H1 (cell line): Measurements from ENCODE around the gene PTPRE. TPM values are rescaled to one million over a fixed set of nuclear protein-coding genes. Genes with fewer than 3 reads are reported as not detected.

Experiments
- CTCF ChIA-PET: fragments of 300-600 bp; sonication (Branson Sonifier 250); formaldehyde crosslinking; loops from one replicate; lab custom pipeline; 2021; ENCODE audit not compliant: partially characterized antibody; lab: Charles Lee
- POLR2A ChIA-PET: fragments of 300-600 bp; sonication (Branson Sonifier 250); formaldehyde crosslinking; loops from one replicate; lab custom pipeline; 2021; ENCODE audit warnings: inconsistent platforms; ENCODE audit not compliant: partially characterized antibody; lab: Charles Lee
- DNase-seq, 2 experiments: peaks; one replicate each; pipeline versions ENCODE4 v3.0.0 to v3.0.0-alpha.2; 2010 to 2022; ENCODE audit warnings: low spot score in 2 of 2, low read depth in 1 of 2, mixed read lengths in 1 of 2
- FAIRE-seq: peaks from 2 replicates; lab custom pipeline; 2011; peaks lifted over from hg19 to GRCh38; lab: Jason Lieb, UNC
- H2AFZ ChIP-seq: 2 replicates; pipeline ENCODE4 v1.8.1; 2012; ENCODE audit warnings: low read length, inconsistent platforms
- H2AK5ac ChIP-seq: 2 replicates; pipeline ENCODE4 v1.6.1; 2013; ENCODE audit warnings: low read depth, low read length
- H2BK120ac ChIP-seq: replicated peaks from 2 replicates; pipeline ENCODE3; 2013; ENCODE audit warnings: low read depth, low read length, inconsistent platforms
- H2BK12ac ChIP-seq: 2 replicates; pipeline ENCODE4 v1.6.1; 2013; ENCODE audit warnings: low read depth, low read length
- H2BK15ac ChIP-seq: 2 replicates; pipeline ENCODE4 v1.6.1; 2013; ENCODE audit warnings: low read length
- H2BK20ac ChIP-seq: 2 replicates; pipeline ENCODE4 v1.6.1; 2013; ENCODE audit warnings: low read length
- H2BK5ac ChIP-seq: 2 replicates; pipeline ENCODE4 v1.6.1; 2013; ENCODE audit warnings: low read depth, low read length
- H3K14ac ChIP-seq: 2 replicates; pipeline ENCODE4 v1.6.1; 2013; ENCODE audit warnings: inconsistent platforms; ENCODE audit not compliant: insufficient read length
- H3K18ac ChIP-seq: 2 replicates; pipeline ENCODE4 v1.6.1; 2013; ENCODE audit warnings: low read length; ENCODE audit errors: extremely low read depth
- H3K23ac ChIP-seq: 2 replicates; pipeline ENCODE4 v1.6.1; 2013; ENCODE audit warnings: inconsistent platforms; ENCODE audit not compliant: insufficient read length
- H3K23me2 ChIP-seq: 2 replicates; pipeline ENCODE4 v1.6.1; 2013; ENCODE audit warnings: low read depth, low read length
- H3K27ac ChIP-seq: 2 replicates; pipeline ENCODE4 v1.6.1; 2011; ENCODE audit warnings: low read depth, low read length, inconsistent platforms
- H3K27me3 ChIP-seq, 4 experiments: replicated peaks in 1 of 4; 1 replicate in 1 of 4; 2 replicates in 3 of 4; pipeline versions ENCODE4 v1.6.1 to v1.8.1; 2011 to 2013; ENCODE audit warnings: low read length in 3 of 4, mild to moderate bottlenecking in 3 of 4, inconsistent platforms in 2 of 4, mixed read lengths in 2 of 4, moderate library complexity in 1 of 4; ENCODE audit not compliant: control insufficient read depth in 3 of 4, insufficient read depth in 3 of 4; ENCODE audit errors: extremely low read depth in 1 of 4
- H3K36me3 ChIP-seq, 4 experiments: 2 replicates each; pipeline versions ENCODE4 v1.6.1 to v1.8.1; 2011 to 2013; ENCODE audit warnings: mild to moderate bottlenecking in 4 of 4, low read length in 3 of 4, moderate library complexity in 2 of 4, control low read depth in 1 of 4, inconsistent platforms in 1 of 4; ENCODE audit not compliant: insufficient read depth in 4 of 4, control insufficient read depth in 2 of 4
- H3K4ac ChIP-seq: replicated peaks from 2 replicates; pipeline ENCODE3; 2013; ENCODE audit warnings: low read length, low read depth, mixed read lengths, inconsistent platforms; ENCODE audit not compliant: insufficient read length
- H3K4me1 ChIP-seq, 4 experiments: replicated peaks in 1 of 4; 1 replicate in 1 of 4; 2 replicates in 3 of 4; pipeline versions ENCODE4 v1.6.1 to v1.8.1; 2011 to 2013; ENCODE audit warnings: low read length in 3 of 4, inconsistent platforms in 2 of 4, mixed read lengths in 1 of 4; ENCODE audit not compliant: insufficient read depth in 4 of 4, control insufficient read depth in 3 of 4
- H3K4me2 ChIP-seq, 2 experiments: 2 replicates each; pipeline versions ENCODE4 v1.6.1 to v1.8.1; 2011 to 2013; ENCODE audit warnings: low read depth in 2 of 2, low read length in 2 of 2, control low read depth in 1 of 2, inconsistent platforms in 1 of 2, mild to moderate bottlenecking in 1 of 2; ENCODE audit not compliant: insufficient read depth in 1 of 2
- H3K4me3 ChIP-seq, 4 experiments: fragments of 200-600, 300-600 bp in 1 of 4; sonication (generic), shearing (Covaris generic), sonication (Bioruptor Twin) in 1 of 4; 2 replicates each; pipeline versions ENCODE4 v1.5.1 to v1.8.1; 2011 to 2016; ENCODE audit warnings: low read length in 4 of 4, low read depth in 3 of 4, control low read depth in 2 of 4, inconsistent platforms in 2 of 4, mild to moderate bottlenecking in 2 of 4, mixed read lengths in 1 of 4, moderate library complexity in 1 of 4; ENCODE audit not compliant: insufficient read depth in 2 of 4; ENCODE audit errors: extremely low read depth in 1 of 4
- H3K56ac ChIP-seq: replicated peaks from 2 replicates; pipeline ENCODE3; 2013; ENCODE audit warnings: low read depth, mild to moderate bottlenecking, mixed read lengths, low read length, inconsistent platforms; ENCODE audit not compliant: insufficient read length
- H3K79me1 ChIP-seq: 2 replicates; pipeline ENCODE4 v1.6.1; 2013; ENCODE audit warnings: low read depth, low read length, control low read depth
- H3K79me2 ChIP-seq, 2 experiments: 2 replicates each; pipeline versions ENCODE4 v1.6.1 to v1.8.1; 2012 to 2013; ENCODE audit warnings: low read length in 2 of 2, mild to moderate bottlenecking in 2 of 2, inconsistent platforms in 1 of 2; ENCODE audit not compliant: insufficient read depth in 2 of 2, control insufficient read depth in 1 of 2
- H3K9ac ChIP-seq, 4 experiments: replicated peaks in 1 of 4; 1 replicate in 1 of 4; 2 replicates in 3 of 4; pipeline versions ENCODE4 v1.6.1 to v1.8.1; 2011 to 2013; ENCODE audit warnings: low read depth in 3 of 4, low read length in 3 of 4, control low read depth in 2 of 4, mild to moderate bottlenecking in 2 of 4, moderate library complexity in 2 of 4, inconsistent platforms in 1 of 4; ENCODE audit errors: extremely low read depth in 1 of 4
- H3K9me3 ChIP-seq, 2 experiments: 2 replicates each; pipeline versions ENCODE4 v1.6.1 to v1.8.1; 2012 to 2013; ENCODE audit warnings: mild to moderate bottlenecking in 2 of 2, moderate library complexity in 2 of 2, control low read depth in 1 of 2, inconsistent platforms in 1 of 2, low read depth in 1 of 2, low read length in 1 of 2, mixed read lengths in 1 of 2; ENCODE audit not compliant: insufficient read depth in 2 of 2
- H4K20me1 ChIP-seq, 2 experiments: replicated peaks in 1 of 2; 2 replicates each; pipeline versions ENCODE3 to v1.8.1; 2011 to 2013; ENCODE audit warnings: inconsistent platforms in 2 of 2, low read length in 2 of 2, mild to moderate bottlenecking in 1 of 2; ENCODE audit not compliant: insufficient read depth in 2 of 2, control insufficient read depth in 1 of 2
- H4K5ac ChIP-seq: 2 replicates; pipeline ENCODE4 v1.6.1; 2013; ENCODE audit warnings: low read length, low read depth, mixed read lengths, inconsistent platforms; ENCODE audit not compliant: insufficient read length
- H4K8ac ChIP-seq: 2 replicates; pipeline ENCODE4 v1.8.0; 2013; ENCODE audit warnings: mild to moderate bottlenecking, moderate library complexity, low read length, inconsistent platforms; ENCODE audit not compliant: insufficient read depth; ENCODE audit errors: extremely low read depth
- H4K91ac ChIP-seq: replicated peaks from 2 replicates; pipeline ENCODE3; 2013; ENCODE audit warnings: low read length, mixed read lengths, inconsistent platforms; ENCODE audit not compliant: insufficient read length
- ASH2L ChIP-seq: fragments of 200-600, 300-600 bp; sonication (generic); IDR thresholded peaks from one replicate; pipeline ENCODE4 v1.7.1; 2017; ENCODE audit warnings: low read length
- ATF2 ChIP-seq: IDR thresholded peaks from 2 replicates; pipeline ENCODE4 v1.6.1; 2012; ENCODE audit warnings: low read length, inconsistent platforms
- CBX5 ChIP-seq: fragments of 300-800, 300-1000 bp; sonication (generic); IDR thresholded peaks from 2 replicates; pipeline ENCODE4 v1.7.1; 2016; ENCODE audit warnings: antibody characterized with exemption, low read length, low read depth
- CREB1 ChIP-seq: IDR thresholded peaks from 2 replicates; pipeline ENCODE4 v1.6.1; 2012; ENCODE audit warnings: inconsistent platforms
- CTBP2 ChIP-seq: IDR thresholded peaks from 2 replicates; pipeline ENCODE4 v1.7.0; 2011; ENCODE audit warnings: borderline replicate concordance, mild to moderate bottlenecking, moderate library complexity, mixed read lengths, low read length; ENCODE audit not compliant: insufficient read depth, insufficient read length
- GTF2F1 ChIP-seq: IDR thresholded peaks from 2 replicates; pipeline ENCODE4 v1.6.1; 2012; ENCODE audit warnings: low read depth, low read length, improper control_type of control experiment, borderline replicate concordance
- HDAC2 ChIP-seq, 2 experiments: fragments of 300-600 bp in 1 of 2; sonication (generic) in 1 of 2; IDR thresholded peaks; 2 replicates each; pipeline ENCODE4 v1.6.1; 2011 to 2012; ENCODE audit warnings: low read depth in 2 of 2, low read length in 2 of 2, mild to moderate bottlenecking in 2 of 2, moderate library complexity in 2 of 2, borderline replicate concordance in 1 of 2, inconsistent platforms in 1 of 2
- JUND ChIP-seq: IDR thresholded peaks from 2 replicates; pipeline ENCODE4 v1.6.1; 2011; ENCODE audit warnings: mild to moderate bottlenecking, improper control_type of control experiment, low read length
- KDM1A ChIP-seq: fragments of 200-600, 300-600 bp; sonication (generic); IDR thresholded peaks from 2 replicates; pipeline ENCODE4 v1.7.1; 2016; ENCODE audit warnings: mild to moderate bottlenecking, low read length, borderline replicate concordance
- KDM5A ChIP-seq: fragments of 200-600 bp; IDR thresholded peaks from 2 replicates; pipeline ENCODE4 v1.7.1; 2012; ENCODE audit warnings: mild to moderate bottlenecking, low read length, inconsistent platforms, mixed read lengths
- SIRT6 ChIP-seq: IDR thresholded peaks from one replicate; pipeline ENCODE4 v1.7.1; 2012; ENCODE audit warnings: low read length, inconsistent platforms
- SUZ12 ChIP-seq: fragments of 200-600 bp; sonication (generic); IDR thresholded peaks from 2 replicates; pipeline ENCODE4 v1.6.1; 2012; ENCODE audit warnings: mild to moderate bottlenecking, inconsistent platforms, low read length, moderate library complexity, mixed read lengths
- TCF12 ChIP-seq: IDR thresholded peaks from 2 replicates; pipeline ENCODE4 v1.6.1; 2011; ENCODE audit warnings: low read depth, mild to moderate bottlenecking, low read length
- WGBS, 2 experiments: shearing (Covaris generic) in 1 of 2; methylation state at CpG; one replicate each; pipeline versions ENCODE4 v1.1.6 to v1.1.7; 2013 to 2015; ENCODE audit warnings: low lambda C conversion rate in 2 of 2, mixed read lengths in 2 of 2, inconsistent platforms in 1 of 2, low coverage in 1 of 2, missing lambda C conversion rate in 1 of 2; ENCODE audit not compliant: insufficient replicate concordance in 2 of 2, insufficient coverage in 1 of 2, insufficient read length in 1 of 2; ENCODE audit errors: extremely low coverage in 1 of 2, missing lambda C conversion rate in 1 of 2; 5-methylcytosine and 5-hydroxymethylcytosine counted together
- polyA plus RNA-seq, 7 experiments: library from polyadenylated mRNA; depleted of rRNA in 3 of 7; stranded (reverse) in 5 of 7; unstranded in 2 of 7; fragments of >200 nt in 5 of 7; fragments of 200-250 nt in 2 of 7; gene quantifications; 1 replicate in 5 of 7; 2 replicates in 1 of 7; 4 replicates in 1 of 7; pipeline versions ENCODE4 v1.2.1 to v1.2.3, GENCODE V29; 2011 to 2013; ENCODE audit warnings: missing spikeins in 2 of 7, mixed read lengths in 2 of 7
- total RNA-seq: library from RNA; stranded (reverse); fragmentation: NEBNext Ultra II Directional; extraction: Animal tissue kit (Norgen Biotek cat#: 25700); gene quantifications from 2 replicates; pipeline ENCODE4 v1.2.1, GENCODE V29; 2021

The PTPRE gene
- total and polyA plus RNA-seq, 2 of the 8 experiments (the other 6 are each of a cell fraction or from before 2014, with no cell fraction given): 0.33 to 0.54 TPM

- Histone ChIP-seq H3K4ac (no peak overlapping the region), H3K23ac (no peak overlapping the region), H3K27ac (no peak overlapping the region), H4K91ac (no peak overlapping the region), H3K4me2 (no peak overlapping the region), H3K56ac (no peak overlapping the region), H3K23me2 (no peaks in the 10 kb centered on the region), H2BK15ac (no peak overlapping the region), H2BK20ac (no peak overlapping the region), H3K36me3 (no peaks in the 10 kb centered on the region), H4K20me1 (no peaks in the 10 kb centered on the region), H3K27me3 (no peaks in the 10 kb centered on the region), H3K9ac (no peak overlapping the region), H3K14ac (no peak overlapping the region), H2BK5ac (no peak overlapping the region), H3K4me1 (no peaks in the 10 kb centered on the region), H4K5ac (no peak overlapping the region), H3K4me3 (no peak overlapping the region), H2AK5ac (no peak overlapping the region), H2BK120ac (no peak overlapping the region), H2AFZ (no peak overlapping the region), H3K18ac (no peak overlapping the region), H4K8ac (no peak overlapping the region), H3K79me2 (no peaks in the 10 kb centered on the region), H3K9me3 (no peaks in the 10 kb centered on the region), H2BK12ac (no peak overlapping the region), H3K79me1 (no peaks in the 10 kb centered on the region)
- 87% methylated on average over 8 of the region's 8 CpGs; no CpG with 5 or more reads in 1 of the 2 experiments for WGBS, 2 experiments
- FAIRE-seq (no peak), DNase-seq (no peak)
- ChIA-PET POLR2A (no interaction called here), CTCF (interaction anchor here (0.7 to 1.4 kb wide), 3 partner anchors 26 to 81 kb away, joined by 3 read pairs; no protein-coding TSS in a partner anchor)
- TF ChIP-seq TCF12 (no peak), CTBP2 (no peak), SUZ12 (no peak), JUND (no peak), CREB1 (no peak), ATF2 (no peak), GTF2F1 (no peak), KDM1A (no peak), ASH2L (no peak), CBX5 (no peak), KDM5A (no peak), HDAC2 (IDR thresholded peaks at IDR 0.05; ENCODE audit: borderline replicate concordance in 1 of 2, low read depth in 2 of 2, low read length in 2 of 2) (no peak), SIRT6 (no peak)
Measured at GRCh38 chr10:127989481-127990012, 82.6 kb downstream of the PTPRE start.
